GM10847 (cell line): ENCODE data around the gene IL10RB.
A peak's percentile ranks its signal among the peaks of the same experiment; 100 is the strongest.

Experiments
- POLR2A ChIP-seq: IDR thresholded peaks from 2 replicates; pipeline ENCODE4 v1.6.1; 2011; ENCODE audit not compliant: insufficient read length; ENCODE audit errors: extremely low read depth

IL10RB gene

GRCh38 chr21:33266050-33266788, at the start of gene IL10RB:
Gene IL10RB (plus strand): TSS chr21:33266367. CDS start chr21:33266466, 99 bp downstream.
- TF ChIP-seq POLR2A, result peak; percentile 47

GRCh38 chr21:33217138-33217520, 49.0 kb upstream of the IL10RB start:
- no peak for TF ChIP-seq POLR2A

- no peak for TF ChIP-seq POLR2A
These were observed 46.9 kb upstream of the IL10RB start for GRCh38 chr21:33219300-33219699.

- TF ChIP-seq POLR2A, result no peak
These were observed 46.2 kb upstream of the IL10RB start for GRCh38 chr21:33219954-33220353.

DNA sequence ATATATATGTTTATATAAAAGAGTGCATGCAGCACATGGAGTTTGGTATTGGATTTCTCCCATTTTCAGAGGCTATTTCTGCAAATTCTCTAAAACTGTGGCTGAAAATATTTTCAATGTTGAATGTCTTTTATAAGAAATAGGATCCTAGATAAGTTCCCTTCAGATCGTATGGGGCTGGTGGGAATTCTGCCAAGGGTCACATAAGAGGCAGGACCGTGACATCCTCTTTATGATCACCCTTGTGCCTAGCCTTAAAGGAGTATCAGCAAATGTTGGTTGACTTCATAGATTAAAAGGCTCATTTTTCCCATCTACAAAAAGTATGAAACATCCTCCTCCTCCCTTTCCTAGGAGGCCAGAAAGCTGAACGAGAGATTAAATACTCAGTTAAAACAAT, 37.7 kb upstream of the IL10RB start:
- TF ChIP-seq POLR2A, result no peak

DNA sequence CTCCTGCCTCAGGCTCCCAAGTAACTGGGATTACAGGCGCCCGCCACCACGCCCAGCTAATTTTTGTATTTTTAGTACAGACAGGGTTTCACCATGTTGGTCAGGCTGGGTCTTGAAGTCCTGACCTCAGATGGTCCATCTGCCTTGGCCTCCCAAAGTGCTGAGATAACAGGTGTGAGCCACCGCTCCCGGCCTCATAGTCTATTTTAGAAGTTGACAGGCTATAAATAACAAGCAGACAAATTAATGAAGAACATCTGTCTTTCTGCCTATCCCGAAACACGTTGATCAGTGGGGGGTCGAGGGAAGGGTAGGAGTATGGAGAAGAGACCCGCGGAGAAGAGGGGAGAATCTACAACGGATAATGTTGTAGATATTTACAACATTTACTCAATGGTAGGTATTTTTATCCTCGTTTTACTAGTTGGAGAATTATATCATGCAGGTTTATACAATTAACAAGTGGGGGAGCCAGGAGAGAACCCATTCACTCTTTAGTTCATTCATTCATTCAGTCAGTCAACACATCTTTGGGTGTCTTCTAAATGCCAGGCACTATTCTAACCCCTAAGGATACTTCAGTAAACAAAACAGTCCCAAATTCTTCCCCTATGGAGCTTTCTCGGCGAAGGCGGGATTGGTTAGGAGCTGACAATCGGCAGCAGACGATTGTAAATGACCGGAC, 36.9 kb upstream of the IL10RB start:
- TF ChIP-seq POLR2A, result no peak

DNA sequence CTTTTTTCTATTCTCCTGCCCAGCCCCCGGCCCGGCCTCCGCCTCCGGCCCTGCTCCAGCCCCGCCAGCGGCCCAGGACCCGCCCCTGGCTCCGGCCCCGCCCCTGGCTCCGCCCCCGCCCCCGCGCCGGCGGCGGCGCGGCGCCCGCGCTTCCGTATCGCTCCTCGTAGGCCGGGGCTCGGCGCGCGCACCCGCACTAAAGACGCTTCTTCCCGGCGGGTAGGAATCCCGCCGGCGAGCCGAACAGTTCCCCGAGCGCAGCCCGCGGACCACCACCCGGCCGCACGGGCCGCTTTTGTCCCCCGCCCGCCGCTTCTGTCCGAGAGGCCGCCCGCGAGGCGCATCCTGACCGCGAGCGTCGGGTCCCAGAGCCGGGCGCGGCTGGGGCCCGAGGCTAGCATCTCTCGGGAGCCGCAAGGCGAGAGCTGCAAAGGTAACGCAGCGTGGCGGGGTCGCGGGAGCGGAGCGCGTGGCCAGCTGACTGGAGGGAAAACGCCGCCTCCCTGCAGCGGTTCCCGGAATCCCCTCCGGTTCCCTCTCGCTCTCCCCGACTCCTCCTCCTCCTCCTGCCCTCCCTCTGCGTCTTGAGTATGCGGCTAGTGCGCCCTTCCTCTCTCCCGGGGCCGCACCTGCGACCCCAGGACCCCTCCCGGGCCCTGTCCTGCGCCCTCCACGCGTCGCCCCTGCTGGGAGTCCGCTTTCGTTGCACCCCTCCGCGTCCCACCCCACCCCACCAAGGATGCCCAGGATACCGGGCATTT, 36.2 kb upstream of the IL10RB start, which contains the start of gene IFNAR2:
Gene IFNAR2, plus strand, starts transcription at position 155 of the 761 bp plus-strand sequence. CDS start 11,985 bp downstream, outside the sequence.
- TF ChIP-seq POLR2A, result peak; percentile 51

- peak; percentile 16 for TF ChIP-seq POLR2A
These were observed 35.4 kb upstream of the IL10RB start for GRCh38 chr21:33230545-33231324.

DNA sequence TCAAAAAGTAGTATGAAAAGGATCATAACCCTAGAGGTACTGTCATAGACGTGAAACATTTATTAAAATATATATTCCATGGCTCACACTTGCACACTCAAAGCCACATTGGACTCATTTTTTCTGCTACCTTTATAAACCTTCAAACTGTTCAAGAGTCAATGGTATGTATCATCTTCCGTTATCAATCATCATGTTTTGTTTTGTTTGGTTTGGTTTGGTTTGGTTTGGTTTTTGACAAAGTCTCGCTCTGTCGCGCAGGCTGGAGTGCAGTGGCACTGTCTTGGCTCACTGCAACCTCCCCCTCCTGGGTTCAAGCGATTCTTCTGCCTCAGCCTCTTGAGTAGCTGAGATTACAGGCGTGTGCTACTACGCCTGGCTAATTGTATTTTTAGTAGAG, 34.6 kb upstream of the IL10RB start:
- no peak for TF ChIP-seq POLR2A

DNA sequence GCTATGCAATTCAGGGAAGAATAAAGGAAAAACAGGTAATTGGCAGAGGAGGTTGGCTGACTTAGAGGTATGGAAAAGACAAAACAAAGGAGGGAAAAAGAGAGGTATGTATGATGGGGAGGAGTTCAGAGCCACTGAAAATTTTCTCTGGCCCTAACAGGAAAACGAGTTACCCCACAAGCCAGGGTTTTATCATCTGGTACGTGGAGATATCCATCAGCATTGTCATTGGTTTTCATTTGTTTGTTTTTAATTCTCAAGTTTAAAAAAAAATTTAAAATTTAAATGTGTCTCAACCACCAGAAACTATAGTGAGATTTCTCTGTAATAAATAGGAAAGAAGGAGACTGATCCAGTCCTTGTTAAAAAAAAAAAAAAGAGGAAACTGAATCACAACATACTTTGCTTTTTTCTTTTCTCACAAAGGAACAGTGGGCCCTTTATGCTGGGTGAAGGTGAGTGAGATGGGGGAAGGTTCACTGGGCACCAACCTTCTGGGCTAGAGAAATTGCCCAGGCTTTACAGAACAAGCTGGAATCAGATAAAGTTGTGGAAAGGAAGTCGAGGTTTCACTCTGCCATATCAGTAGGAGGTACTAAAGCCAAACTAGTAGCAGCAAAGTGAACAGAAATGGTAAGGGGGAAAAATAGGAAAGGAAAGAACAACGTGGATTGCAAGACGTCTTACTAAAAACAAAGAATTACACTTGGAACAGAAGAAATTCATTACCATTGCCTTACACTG, 33.7 kb upstream of the IL10RB start:
- no peak for TF ChIP-seq POLR2A

DNA sequence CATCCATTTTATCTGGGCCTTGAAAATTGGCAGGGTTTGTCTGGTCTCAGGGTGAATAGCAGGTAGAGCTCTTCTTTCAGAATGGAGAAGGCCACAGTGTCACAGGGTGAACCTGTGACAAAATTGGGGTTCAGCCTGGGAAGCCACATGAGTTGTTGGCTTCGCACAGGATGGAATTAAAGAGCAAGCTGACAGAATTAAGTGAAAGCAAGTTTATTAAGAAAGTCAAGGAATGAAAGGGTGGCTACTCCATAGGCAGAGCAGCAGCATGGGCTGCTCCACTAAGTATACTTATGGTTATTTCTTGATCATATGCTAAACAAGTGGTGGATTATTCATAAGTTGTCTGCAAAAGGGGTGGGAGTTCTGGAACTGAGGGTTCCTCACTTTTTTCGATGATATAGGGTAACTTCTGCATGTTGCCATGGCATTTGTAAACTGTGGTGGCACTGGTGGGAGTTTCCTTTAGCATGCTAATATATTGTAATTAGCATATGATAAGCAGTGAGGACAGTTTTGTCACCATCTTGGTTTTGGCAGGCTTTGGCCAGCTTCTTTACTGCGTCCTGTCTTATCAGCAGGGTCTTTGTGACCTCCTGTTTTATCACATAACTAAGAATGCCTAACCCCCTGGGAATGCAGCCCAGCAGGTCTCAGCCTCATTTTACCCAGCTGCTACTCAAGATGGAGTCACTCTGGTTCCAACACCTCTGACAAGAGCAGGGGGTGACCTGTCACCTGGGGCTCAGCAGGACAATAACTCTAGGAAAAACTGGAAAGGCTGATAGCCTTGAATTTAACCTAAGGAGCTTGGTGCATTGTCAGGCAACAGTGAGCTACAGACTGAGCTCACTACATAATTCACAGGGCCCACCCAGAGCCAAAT, 31.3 kb upstream of the IL10RB start:
- no peak for TF ChIP-seq POLR2A

- TF ChIP-seq POLR2A, result no peak
These were observed 30.0 kb upstream of the IL10RB start for GRCh38 chr21:33236013-33236686.

GRCh38 chr21:33236766-33237165, 29.4 kb upstream of the IL10RB start:
- TF ChIP-seq POLR2A, result no peak

DNA sequence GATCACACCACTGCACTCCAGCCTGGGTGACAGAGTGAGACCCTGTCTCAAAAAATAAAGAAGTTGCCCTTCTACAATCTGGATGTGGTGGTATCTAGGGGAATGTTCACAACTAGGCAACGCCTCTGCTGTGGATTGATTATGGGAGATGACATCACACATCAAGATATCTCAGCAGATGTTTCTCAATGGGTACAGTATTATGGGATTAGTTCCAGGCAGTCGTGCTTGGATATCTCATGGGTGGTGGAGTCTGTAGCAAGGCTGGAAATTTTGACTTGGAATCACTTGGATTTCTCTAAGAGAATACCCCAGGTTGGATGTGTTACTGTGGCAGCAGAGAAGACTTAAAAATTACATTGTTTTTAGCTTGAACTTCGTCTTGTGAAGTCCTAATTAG, 28.7 kb upstream of the IL10RB start:
- TF ChIP-seq POLR2A, result no peak
